HUDEP-2 (cell line): ENCODE measurements around the gene CRMP1.

ENCODE experiments used
- DNase-seq, 76 experiments: peaks; one replicate each; lab custom pipeline; 2025; ENCODE audit not compliant: unreplicated experiment in 76 of 76; lab: John Stamatoyannopoulos, UW

CRMP1 gene

GRCh38 chr4:5802565-5802964 is 90.3 kb downstream of the CRMP1 start:
- DNase-seq, result no peak

DNA sequence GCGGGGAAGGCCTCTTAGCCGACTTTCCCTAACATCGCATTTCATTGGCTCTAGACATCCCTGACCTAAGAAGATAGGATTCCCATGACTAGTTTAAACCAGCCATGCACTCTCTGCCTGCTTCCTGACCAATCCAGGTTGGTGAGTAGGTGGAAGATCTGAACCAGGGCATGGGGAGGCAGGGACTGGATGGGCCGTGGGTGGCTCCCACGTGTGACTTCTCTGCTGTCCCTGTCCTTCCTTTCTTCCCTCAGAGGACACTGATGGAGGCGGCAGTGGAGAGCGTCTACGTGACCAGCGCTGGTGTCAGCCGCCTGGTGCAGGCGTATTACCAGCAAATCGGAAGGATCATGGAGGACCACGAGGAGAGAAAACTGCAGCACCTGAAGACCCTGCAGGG is 91.2 kb downstream of the CRMP1 start:
- no peak for DNase-seq

DNA sequence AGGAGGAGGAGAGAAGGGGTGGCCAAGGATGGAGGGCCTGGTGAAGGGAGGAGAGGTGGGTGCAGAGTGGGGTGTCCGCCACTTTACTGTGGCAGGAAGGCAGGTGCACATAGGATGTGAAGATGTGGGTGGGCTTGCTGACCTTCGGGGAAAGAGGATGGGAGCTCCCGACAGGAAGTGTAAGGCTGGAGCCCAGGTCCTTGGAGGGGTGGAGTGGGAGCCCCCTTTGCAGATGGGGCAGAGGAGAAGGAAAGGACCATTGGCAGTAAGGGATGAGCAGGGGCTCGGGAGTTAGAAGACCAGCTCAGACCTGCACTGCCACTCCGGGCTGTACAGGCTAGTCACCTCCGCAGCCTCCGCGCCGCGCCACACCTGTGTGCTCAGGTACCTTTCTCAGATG is 92.4 kb downstream of the CRMP1 start:
- no peak for DNase-seq

- DNase-seq, result no peak
These were observed 93.5 kb downstream of the CRMP1 start for GRCh38 chr4:5799406-5799805.

- no peak for DNase-seq
These were observed 93.9 kb downstream of the CRMP1 start for GRCh38 chr4:5798946-5799345.

DNA sequence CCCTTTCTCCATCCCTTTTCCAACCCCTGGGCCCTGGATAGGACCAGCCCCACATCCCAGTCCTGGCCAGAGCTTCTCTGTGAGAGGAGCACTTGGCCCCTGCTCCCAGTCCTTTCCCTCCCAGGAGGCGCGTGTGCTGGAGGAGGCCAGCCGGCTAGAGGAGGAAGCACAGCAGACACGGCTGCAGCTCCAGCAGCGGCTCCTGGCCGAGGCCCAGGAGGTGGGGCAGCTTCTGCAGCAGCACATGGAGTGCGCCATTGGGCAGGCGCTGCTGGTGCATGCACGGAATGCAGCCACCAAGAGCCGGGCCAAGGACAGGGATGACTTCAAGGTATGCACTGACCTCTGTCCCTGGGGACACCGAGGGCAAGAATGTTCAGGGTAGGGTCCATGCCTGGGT is 94.4 kb downstream of the CRMP1 start:
- DNase-seq, result no peak

DNA sequence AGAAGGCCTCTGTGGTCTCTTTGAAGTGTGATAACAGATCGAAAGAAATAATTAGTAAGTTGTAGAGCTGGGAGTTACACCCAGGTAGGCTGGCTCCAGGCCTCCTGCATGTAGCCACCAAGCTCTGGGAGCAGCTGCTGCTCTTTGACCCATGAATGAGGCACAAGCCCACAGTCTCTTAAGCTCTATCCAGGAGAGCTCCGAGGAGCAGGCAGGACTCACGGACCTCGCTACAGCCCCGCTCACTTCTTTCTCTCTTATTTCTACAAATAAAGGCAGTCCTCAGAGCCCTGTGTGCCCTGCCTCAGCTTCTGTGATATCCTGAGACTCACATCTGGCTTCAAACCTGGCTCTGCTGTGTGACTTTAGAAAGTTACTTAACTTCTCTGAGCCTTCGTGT is 95.0 kb downstream of the CRMP1 start:
- DNase-seq, result no peak

- DNase-seq, result no peak
These were observed 95.9 kb downstream of the CRMP1 start for GRCh38 chr4:5796976-5797375.

DNA sequence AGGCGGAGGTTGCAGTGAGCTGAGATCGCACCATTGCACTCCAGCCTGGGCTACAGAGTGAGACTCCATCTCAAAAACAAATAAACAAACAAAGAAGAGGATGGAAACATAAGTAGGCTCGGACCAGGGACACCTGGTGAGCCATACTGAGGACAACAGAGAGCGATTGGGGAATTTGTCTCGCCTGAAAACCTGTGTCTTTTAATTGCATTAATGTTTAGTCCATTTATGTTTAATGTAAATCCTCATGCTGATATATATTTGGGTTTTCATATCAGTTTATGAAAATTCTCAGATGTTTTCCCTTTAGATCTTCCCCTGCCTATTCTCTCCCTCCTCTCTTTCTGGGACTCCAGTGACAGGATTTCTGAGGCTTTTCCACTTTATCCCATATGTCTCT is 97.3 kb downstream of the CRMP1 start:
- DNase-seq, result no peak

GRCh38 chr4:5793514-5793913 is 99.4 kb downstream of the CRMP1 start:
- no peak for DNase-seq

GRCh38 chr4:5791654-5792053 is 101.2 kb downstream of the CRMP1 start:
- DNase-seq, result no peak

DNA sequence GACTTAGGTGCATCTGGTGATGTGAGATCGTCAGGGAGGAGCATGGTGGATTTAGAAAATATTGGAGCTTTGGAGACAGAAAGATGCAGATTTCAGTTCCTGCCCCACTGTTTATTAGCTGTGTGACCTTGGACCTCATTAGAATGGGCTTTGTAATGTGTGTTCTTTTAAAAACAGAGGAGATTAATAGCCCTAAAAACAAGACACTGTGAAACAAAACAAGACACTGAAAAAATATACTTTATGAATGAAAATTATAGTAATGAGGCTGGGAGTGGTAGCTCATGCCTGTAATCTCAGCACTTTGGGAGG is 102.4 kb downstream of the CRMP1 start:
- DNase-seq, result no peak

- no peak for DNase-seq
These were observed 103.7 kb downstream of the CRMP1 start for GRCh38 chr4:5789141-5789540.

- no peak for DNase-seq
These were observed 104.7 kb downstream of the CRMP1 start for GRCh38 chr4:5788144-5788543.

DNA sequence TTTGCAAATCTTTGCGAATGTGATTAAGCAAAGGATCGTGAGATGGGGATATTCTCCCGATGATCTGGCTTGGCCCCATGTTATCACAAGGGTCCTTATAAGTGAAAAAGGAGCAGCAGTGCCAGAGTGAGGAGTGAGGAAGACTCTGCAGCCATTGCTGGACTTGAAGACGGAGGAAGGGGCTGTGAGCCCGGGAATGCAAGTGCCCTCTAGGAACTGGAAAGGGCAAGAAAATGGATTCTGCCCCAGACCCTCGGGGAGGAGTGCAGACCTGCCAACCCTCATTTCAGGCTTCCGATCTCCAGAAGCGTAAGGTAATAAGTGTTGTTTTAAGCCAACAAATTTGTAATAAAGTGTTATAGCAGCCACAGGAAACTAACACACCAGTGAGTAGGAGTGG is 105.6 kb downstream of the CRMP1 start:
- DNase-seq, result no peak

DNA sequence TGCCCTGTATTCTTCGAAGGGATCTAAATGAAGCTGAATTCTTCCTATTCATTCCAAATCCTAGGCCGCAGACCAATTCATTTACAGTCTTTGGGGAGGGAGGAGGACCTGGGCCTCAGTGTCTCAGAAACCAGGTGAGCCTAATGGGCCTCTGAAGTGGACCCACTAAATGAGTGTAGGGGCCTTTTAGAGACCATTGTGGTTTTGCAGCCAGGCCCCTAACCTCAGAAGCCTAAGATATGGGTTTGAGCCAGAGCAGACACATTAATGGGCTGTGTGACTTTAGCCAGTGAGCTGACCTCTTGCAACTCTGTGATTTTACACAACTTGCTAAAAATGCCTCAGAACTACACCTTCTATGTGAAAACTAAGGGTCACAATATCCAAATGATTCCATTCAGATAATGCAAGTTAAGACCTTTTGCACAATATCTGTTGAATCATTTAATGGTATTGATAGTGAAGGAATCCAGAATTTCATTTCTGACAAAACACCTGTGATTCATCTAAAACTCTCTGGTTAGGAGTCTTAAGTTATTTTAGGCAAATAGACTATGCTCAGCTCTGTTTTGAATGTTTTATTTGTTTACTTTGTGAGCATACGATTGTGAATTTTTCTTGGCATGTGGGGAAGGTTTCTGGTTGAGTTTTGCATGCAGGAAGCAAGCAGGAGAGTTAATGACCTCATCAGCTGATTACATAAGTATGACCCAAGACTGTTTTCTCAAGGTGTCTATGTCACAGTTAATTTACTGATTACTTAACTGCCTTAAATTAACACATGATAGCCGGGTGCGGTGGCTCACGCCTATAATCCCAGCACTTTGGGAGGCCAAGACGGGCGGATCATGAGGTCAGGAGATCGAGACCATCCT is 106.8 kb downstream of the CRMP1 start:
- DNase-seq, result no peak

DNA sequence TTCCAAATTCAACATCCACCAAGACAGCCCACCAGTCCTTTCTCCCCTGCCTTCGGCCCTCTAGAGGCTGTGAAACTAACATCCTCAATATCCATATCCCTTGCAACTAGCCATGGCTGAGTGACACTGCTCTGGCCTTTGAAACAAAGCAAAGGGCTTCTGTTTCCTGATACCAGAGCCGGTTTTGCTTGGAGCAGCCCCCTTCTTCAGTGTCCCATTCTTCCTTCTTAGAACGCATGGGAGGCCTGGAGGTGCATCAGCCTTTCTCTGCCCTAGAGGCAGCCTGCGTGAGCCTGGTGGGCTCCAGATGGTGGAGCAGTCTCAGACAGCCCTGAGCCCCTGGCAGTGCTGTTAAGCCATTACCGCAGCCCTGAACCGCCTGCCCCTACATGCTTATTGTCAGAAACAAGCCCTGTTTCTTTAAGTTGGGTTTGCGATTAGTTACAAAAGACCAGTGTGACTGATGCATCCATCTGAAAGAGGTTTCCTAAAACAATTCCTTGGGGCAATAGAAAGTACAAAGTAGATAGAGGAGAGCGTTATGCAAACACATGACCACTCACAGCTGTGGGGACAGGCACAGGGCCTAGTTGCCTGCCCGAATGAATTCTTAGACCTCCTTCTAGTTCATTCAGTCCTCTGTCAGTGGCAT is 107.8 kb downstream of the CRMP1 start:
- no peak for DNase-seq

DNA sequence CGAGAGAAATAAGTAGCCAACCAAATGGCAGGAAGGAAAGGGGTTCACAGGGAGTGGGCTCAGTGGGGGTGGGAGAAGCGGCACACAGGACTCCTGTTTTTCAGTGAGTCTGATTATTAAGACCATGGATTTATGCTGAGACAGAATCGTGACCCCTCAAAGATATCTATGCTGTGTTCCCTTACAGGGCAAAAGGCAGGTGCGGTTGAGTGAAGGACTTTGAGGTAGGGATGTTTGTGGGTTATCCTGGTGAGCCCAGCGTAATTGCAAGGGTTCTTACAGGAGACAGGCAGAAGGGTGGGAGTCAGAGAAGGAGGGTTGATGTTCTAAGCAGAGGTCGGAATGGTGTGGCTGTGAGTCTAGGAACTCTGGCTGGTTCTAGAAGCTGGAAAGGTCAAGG is 108.9 kb downstream of the CRMP1 start:
- DNase-seq, result no peak

DNA sequence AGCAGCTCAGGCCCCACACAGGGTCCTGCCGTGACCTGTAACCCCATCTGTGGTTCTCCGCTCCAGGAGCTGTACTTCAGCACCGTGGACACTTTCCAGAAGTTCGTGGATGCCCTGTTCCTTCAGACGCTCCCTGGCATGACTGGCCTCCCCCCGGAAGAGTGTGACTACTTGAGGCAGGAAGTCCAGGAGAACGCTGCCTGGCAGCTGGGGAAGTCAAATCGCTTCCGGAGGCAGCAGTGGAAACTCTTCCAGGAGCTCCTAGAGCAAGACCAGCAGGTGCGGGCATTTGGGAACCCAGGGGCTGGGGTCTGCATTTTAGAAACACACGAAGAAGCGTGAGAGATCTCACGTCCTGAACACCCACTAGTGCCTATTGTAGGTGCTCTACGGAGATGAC is 109.4 kb downstream of the CRMP1 start:
- DNase-seq, result no peak

DNA sequence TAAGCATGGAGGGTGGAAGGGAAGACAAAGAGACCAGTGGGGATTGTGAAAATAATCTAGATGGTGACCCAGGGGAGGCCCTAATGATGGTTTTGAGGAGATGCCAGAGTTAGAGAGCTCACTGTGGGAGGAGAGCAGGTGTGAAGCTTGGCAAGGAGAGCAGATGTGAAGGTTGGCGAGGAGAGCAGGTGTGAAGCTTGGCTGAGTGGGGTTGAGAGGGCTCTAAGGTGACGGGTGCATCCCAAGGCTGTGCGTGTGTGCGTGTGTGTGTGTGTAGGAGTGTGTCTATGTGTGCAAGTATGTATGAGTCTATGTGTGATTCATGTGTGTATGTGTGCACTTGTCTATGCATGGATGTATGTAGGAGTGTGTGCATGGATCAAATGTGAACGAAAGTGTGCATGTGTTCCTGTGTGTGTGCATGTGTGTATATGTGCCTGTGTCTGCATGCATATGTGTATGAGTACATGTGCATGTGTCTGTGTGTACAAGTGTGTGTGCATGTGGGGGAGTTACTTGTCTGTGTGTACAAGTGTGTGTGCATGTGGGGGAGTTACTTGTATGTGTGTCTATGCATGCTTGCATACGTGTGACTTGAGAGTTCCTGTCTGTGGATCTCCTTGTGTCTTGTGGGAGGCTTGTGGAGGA is 109.9 kb downstream of the CRMP1 start:
- DNase-seq, result no peak

DNA sequence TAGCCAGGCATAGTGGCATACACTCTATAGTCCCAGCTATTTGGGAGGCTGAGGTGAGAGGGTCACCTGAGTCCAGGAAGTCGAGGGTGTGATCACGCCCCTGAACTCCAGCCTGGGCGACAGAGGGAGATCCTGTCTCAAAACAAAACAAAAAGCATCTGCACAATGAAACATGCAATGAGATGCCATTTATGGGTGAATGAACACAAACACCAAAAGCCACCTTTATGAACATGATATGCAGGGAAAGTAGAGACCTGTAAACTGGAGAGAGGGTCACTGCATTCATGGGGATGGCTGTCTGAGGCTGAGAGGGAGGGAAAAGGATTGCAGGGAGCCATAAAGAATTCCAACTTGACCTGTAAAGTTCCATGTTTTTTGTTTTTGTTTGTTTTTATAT is 111.2 kb downstream of the CRMP1 start:
- no peak for DNase-seq

DNA sequence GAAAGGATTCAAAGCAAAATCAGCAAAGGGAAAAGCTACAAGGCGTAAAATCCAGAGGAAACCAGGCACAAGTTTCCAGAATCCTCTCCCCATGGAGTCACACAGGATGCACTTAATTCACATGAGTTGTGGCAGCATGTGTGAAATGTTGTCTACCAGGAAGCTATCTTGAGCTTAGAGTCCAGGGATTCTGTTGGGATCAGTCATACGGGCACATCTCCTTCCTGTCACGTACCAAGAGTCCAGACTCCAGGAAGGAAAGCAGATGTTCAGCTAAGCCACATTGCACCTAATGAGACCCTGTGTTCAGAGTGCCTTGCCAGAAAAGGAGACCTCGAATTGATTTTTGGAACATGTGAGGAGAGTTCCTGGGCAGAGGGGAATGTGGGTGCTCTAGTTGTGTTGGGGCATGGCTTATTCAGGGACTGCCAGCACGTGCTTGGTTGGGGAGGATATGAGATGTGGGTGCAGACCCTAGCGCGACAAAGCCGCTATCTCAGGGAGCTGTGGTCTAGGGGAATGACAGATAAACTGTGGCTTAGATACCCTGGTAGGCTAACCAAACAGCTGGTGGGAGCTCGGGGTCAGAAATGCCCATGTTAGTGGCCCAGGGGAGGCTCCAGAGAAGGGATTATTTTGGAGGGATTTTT is 111.9 kb downstream of the CRMP1 start:
- no peak for DNase-seq
